Fibroblast of villous mesenchyme (primary cell): ENCODE data around the gene ZNF860. TPM values are rescaled to one million over a fixed set of nuclear protein-coding genes. Genes with fewer than 3 reads are reported as not detected.

Experiments used
- DNase-seq: peaks from one replicate; pipeline ENCODE4 v3.0.0-alpha.2; 2010; ENCODE audit warnings: low read depth
- H3K4me3 ChIP-seq: 2 replicates; pipeline ENCODE4 v1.5.1; 2011; ENCODE audit warnings: low read depth, mild to moderate bottlenecking, low read length
- total RNA-seq: library from RNA; depleted of rRNA; stranded (reverse); fragments of >200 nt; gene quantifications from 2 replicates; pipeline ENCODE4 v1.2.3, GENCODE V29; 2012
- TF ChIP-seq, protein P1 (sequence below): IDR thresholded peaks from 2 replicates; pipeline ENCODE4 v1.5.1; 2012; ENCODE audit warnings: low read depth, mild to moderate bottlenecking, low read length; ENCODE audit not compliant: insufficient read depth

ZNF860 gene
- total RNA-seq, 1 donor = 0.86 TPM

DNA sequence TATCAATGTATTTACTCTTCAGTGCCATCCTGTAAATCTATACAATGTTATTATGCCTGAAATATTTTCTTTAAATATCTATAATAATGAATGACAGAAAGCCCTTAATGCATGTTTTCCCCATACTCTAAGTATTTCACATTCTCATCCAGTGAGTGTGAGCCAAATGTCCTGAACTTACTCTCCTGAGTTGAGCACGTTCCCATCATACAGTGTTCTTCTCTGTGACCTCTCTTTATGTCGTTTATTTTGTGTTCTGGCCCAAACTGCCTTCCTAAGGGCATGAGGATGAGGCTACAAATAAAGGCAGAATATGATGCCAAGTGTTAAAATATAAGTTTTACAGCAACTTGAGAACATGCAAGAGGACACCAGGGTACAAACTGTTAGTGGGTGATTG is 3.8 kb upstream of the ZNF860 start:
- TF ChIP-seq, protein P1, sequence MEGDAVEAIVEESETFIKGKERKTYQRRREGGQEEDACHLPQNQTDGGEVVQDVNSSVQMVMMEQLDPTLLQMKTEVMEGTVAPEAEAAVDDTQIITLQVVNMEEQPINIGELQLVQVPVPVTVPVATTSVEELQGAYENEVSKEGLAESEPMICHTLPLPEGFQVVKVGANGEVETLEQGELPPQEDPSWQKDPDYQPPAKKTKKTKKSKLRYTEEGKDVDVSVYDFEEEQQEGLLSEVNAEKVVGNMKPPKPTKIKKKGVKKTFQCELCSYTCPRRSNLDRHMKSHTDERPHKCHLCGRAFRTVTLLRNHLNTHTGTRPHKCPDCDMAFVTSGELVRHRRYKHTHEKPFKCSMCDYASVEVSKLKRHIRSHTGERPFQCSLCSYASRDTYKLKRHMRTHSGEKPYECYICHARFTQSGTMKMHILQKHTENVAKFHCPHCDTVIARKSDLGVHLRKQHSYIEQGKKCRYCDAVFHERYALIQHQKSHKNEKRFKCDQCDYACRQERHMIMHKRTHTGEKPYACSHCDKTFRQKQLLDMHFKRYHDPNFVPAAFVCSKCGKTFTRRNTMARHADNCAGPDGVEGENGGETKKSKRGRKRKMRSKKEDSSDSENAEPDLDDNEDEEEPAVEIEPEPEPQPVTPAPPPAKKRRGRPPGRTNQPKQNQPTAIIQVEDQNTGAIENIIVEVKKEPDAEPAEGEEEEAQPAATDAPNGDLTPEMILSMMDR = no peak
- H3K4me3 ChIP-seq = no peak overlapping the region
- DNase-seq = no peak

DNA sequence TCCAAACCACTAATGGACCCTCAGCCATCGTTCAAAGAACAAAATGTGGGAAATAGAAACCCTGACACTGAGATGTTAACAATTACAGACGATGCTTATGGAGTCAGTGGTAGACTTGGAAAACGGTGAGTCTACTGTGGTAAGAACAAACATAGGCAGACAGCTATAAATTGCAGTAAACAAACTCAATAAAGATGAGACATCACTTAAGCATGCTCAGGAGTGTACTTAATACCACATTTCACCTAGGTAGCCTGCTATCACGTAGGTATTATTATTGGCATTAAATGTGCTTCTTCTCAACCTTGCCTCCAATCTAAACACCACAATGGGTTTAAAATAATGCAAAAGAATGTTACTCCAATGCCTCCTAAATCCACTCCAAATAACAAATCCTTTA is 3.0 kb upstream of the ZNF860 start:
- peak overlapping the region; percentile 98 for H3K4me3 ChIP-seq
- TF ChIP-seq, protein P1 = no peak
- no peak for DNase-seq

DNA sequence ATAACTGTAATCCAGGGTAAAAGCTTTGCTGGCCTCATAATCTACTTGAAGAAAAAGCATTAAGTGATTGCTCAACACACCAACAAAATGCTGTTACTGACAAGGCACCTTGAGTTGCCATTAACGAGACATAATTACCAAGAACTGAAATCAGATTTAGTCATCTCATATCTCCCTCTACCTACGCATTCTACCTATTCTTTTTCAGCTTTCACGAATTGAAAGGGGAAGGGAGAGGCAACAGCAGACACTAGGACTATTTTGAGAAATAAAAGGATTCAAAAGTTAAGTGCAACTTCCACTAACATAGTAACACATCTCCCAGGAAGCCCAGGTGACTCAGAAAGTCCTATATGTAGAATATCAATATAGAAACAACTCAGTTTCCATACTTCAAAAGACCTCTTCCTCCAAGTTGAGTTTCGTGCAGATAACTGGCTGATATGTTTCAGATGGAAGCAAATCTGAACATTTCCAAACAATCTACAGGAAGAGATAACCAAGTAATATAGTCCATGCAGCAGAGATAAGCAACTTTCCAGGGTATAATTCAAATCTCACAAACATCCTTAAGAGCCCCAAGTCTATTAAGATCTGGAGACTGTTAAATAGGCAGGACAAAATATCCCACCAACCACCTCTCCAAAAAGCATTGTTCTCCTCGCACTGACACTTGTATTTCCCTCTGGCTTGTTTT is 2.4 kb upstream of the ZNF860 start:
- TF ChIP-seq, protein P1 = no peak
- DNase-seq = peak; percentile 57
- H3K4me3 ChIP-seq = peak overlapping the region; percentile 98

DNA sequence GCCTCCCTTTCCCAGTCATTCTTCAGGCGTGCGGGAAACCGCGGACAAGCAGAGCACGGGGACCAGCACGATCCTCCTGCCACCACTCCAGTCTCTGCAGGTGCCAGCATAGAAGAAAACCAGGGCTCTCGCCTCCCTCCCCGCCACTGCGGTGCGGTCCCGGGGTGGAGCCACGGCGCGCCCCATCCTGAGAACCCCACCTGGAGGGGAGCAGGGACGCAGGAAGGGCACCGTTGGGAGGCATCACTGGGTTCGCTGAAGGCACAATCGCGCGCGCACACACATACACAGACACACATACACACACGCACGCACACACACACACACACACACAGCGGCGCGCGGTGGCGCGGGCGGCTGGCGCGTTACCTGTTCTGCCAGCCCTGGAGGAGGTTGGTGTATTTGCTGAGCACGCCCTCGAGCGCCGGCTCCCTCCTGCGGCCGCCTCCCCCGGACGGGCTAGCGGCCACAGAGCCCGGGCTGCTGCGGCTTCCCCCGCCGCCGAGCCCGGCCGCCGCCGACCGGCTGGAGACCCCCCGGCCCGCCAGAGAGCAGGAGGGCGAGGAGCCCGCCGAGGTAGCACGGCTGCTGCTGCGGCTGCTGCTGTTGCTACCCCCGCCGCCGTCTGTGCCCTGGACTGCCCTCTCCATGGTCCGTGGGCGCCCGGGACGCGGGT is 882 bp upstream of the ZNF860 start:
- peak; percentile 65 for DNase-seq
- peak overlapping the region; percentile 98 for H3K4me3 ChIP-seq
- TF ChIP-seq, protein P1 = no peak

DNA sequence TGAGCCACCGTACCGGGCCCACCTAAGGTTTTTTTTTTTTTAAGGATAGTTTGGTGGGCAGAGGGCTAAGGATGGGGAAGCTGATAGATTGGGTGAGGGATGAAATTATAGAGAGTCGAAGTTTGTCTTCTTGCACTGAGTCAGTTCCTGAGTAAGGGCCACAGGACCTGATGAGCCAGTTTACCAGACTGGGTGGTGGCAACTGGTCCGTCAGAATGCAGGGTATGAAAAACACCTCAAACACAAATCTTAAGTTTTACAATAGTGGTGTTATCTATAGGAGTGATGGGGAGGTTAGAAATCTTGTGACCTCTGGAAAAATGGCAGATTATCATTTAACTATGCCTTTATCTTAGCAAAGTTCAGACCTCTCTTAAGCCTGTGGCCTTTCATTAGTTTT is 2.8 kb downstream of the ZNF860 start:
- no peak overlapping the region for H3K4me3 ChIP-seq
- TF ChIP-seq, protein P1 = no peak
- DNase-seq = no peak

DNA sequence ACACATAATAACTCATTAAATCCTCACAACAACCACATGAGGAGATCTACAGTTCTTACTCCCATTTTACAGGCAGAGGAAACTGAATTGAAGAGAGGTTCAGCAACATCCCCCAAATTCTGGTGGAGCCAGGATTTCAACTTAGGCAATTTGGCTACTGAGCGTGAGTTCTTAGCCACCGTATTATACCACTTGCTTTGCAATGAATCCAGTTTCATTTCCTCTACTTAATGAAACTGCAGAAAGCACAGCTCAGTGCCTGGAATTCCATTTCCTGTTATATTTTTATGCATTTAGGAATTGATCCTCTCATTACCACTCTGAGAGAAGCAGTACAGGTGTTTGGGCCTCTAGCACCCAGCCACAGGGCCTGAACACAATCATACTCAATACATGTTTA is 4.3 kb downstream of the ZNF860 start:
- DNase-seq = no peak
- TF ChIP-seq, protein P1 = no peak
- H3K4me3 ChIP-seq = no peak overlapping the region
